ENCODE measurements around the gene SEMA5B. TPM values are rescaled to one million over a fixed set of nuclear protein-coding genes. Genes with fewer than 3 reads are reported as not detected.

The SEMA5B gene
- total RNA-seq, 1 donor from 2014 or later, result 1.0 TPM

DNA sequence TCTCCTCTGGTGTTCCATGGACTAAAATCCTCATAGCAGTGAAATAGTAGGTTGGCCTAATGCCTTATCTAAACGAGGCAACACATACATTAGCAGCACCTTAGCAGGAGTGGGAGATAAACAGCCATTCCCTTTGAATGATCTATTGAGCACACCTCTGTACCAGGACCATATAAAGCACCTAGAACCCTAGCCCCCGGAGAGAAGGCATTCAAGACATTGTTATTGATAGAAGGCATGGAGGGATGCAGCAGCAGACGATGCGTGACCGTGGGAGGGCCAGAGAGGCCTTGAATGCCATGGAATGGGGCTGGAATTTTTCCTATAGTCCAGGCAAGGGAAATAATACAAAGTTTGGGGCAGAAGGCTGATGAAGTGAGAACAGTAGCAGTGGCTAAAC, 6.6 kb upstream of the SEMA5B start:
- H3K4me1 Mint-ChIP-seq (ENCODE audit: low read depth, unreplicated experiment), result no peaks in the 10 kb centered on the region
- no peak for FAIRE-seq
- no peaks in the 10 kb centered on the region for H3K36me3 ChIP-seq (ENCODE audit: insufficient read depth, low read length)

DNA sequence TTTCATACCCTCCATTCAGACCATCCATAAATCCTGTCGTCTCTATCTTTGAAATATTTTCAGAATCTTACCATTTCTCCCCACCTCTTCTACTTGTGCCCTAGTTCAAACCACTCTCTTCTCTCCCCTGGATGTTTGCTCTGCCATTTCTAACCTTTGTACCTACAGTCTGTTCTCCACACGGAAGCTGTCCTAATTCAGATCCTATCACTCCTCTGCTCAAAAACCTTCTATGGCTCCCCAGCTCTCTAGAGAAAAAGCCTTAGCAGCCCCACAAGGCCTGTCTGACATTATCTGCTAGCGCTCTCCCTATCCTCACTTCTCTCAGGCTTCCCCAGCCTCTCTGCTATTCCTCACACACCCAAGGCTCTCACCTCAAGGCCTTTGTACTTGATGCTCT, 4.5 kb upstream of the SEMA5B start:
- H3K9ac ChIP-seq (ENCODE audit: low read length), result no peak overlapping the region
- no peak for TF ChIP-seq EZH2 (IDR thresholded peaks at IDR 0.05; ENCODE audit: insufficient read depth, low read length)
- TF ChIP-seq, protein P1, sequence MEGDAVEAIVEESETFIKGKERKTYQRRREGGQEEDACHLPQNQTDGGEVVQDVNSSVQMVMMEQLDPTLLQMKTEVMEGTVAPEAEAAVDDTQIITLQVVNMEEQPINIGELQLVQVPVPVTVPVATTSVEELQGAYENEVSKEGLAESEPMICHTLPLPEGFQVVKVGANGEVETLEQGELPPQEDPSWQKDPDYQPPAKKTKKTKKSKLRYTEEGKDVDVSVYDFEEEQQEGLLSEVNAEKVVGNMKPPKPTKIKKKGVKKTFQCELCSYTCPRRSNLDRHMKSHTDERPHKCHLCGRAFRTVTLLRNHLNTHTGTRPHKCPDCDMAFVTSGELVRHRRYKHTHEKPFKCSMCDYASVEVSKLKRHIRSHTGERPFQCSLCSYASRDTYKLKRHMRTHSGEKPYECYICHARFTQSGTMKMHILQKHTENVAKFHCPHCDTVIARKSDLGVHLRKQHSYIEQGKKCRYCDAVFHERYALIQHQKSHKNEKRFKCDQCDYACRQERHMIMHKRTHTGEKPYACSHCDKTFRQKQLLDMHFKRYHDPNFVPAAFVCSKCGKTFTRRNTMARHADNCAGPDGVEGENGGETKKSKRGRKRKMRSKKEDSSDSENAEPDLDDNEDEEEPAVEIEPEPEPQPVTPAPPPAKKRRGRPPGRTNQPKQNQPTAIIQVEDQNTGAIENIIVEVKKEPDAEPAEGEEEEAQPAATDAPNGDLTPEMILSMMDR (IDR thresholded peaks at IDR 0.05; ENCODE audit: insufficient read depth, low read depth, low read length), result no peak
- peaks cover 12% of the 10 kb centered on the region for H3K4me1 ChIP-seq (ENCODE audit: insufficient read depth, low read length)
- H3K36me3 Mint-ChIP-seq (ENCODE audit: low read depth, unreplicated experiment), result no peaks in the 10 kb centered on the region
- no peak overlapping the region for H2AFZ ChIP-seq (ENCODE audit: low read depth, low read length)
- FAIRE-seq (no peak), DNase-seq (ENCODE audit: low read depth) (no peak)
- H3K27me3 ChIP-seq (ENCODE audit: insufficient read depth, low read length), result peaks cover 58% of the 10 kb centered on the region
- H3K9me3 ChIP-seq (ENCODE audit: insufficient read depth, low read depth, low read length), result no peaks in the 10 kb centered on the region
- no peak overlapping the region for H3K4me3 Mint-ChIP-seq (ENCODE audit: unreplicated experiment)
- no peaks in the 10 kb centered on the region for H3K9me3 Mint-ChIP-seq (ENCODE audit: unreplicated experiment)
- H3K27ac Mint-ChIP-seq (ENCODE audit: unreplicated experiment), result no peak overlapping the region
- peaks cover 40% of the 10 kb centered on the region for H3K27me3 Mint-ChIP-seq (ENCODE audit: low read depth, unreplicated experiment)
- no peaks in the 10 kb centered on the region for H3K36me3 ChIP-seq (ENCODE audit: insufficient read depth, low read length)
- H3K79me2 ChIP-seq (ENCODE audit: insufficient read depth, low read length), result no peaks in the 10 kb centered on the region
- no peak overlapping the region for H3K4me2 ChIP-seq (ENCODE audit: low read length)
- H3K4me3 ChIP-seq (ENCODE audit: insufficient read depth, low read depth, low read length), result no peak overlapping the region
- H3K27ac ChIP-seq (ENCODE audit: low read depth, low read length), result no peak overlapping the region
- no peaks in the 10 kb centered on the region for H4K20me1 ChIP-seq (ENCODE audit: insufficient read depth, low read length)
- peaks cover 6% of the 10 kb centered on the region for H3K4me1 Mint-ChIP-seq (ENCODE audit: low read depth, unreplicated experiment)

More for the DNA sequence above, 6.6 kb upstream of the SEMA5B start:
- Histone ChIP-seq H3K27me3 (ENCODE audit: insufficient read depth, low read length) (peaks cover 59% of the 10 kb centered on the region), H3K4me3 (ENCODE audit: insufficient read depth, low read depth, low read length) (no peak overlapping the region), H3K27ac (ENCODE audit: low read depth, low read length) (no peak overlapping the region), H3K4me1 (ENCODE audit: insufficient read depth, low read length) (no peaks in the 10 kb centered on the region), H2AFZ (ENCODE audit: low read depth, low read length) (no peak overlapping the region), H3K79me2 (ENCODE audit: insufficient read depth, low read length) (no peaks in the 10 kb centered on the region), H3K4me2 (ENCODE audit: low read length) (no peak overlapping the region), H4K20me1 (ENCODE audit: insufficient read depth, low read length) (no peaks in the 10 kb centered on the region), H3K9ac (ENCODE audit: low read length) (no peak overlapping the region), H3K9me3 (ENCODE audit: insufficient read depth, low read depth, low read length) (no peaks in the 10 kb centered on the region)
- DNase-seq (ENCODE audit: low read depth), result no peak
- H3K36me3 Mint-ChIP-seq (ENCODE audit: low read depth, unreplicated experiment), result no peaks in the 10 kb centered on the region
- peaks cover 47% of the 10 kb centered on the region for H3K27me3 Mint-ChIP-seq (ENCODE audit: low read depth, unreplicated experiment)
- no peaks in the 10 kb centered on the region for H3K9me3 Mint-ChIP-seq (ENCODE audit: unreplicated experiment)
- no peak overlapping the region for H3K4me3 Mint-ChIP-seq (ENCODE audit: unreplicated experiment)
- TF ChIP-seq, protein P1 (IDR thresholded peaks at IDR 0.05; ENCODE audit: insufficient read depth, low read depth, low read length), result no peak
- no peak for TF ChIP-seq EZH2 (IDR thresholded peaks at IDR 0.05; ENCODE audit: insufficient read depth, low read length)
- no peak overlapping the region for H3K27ac Mint-ChIP-seq (ENCODE audit: unreplicated experiment)

DNA sequence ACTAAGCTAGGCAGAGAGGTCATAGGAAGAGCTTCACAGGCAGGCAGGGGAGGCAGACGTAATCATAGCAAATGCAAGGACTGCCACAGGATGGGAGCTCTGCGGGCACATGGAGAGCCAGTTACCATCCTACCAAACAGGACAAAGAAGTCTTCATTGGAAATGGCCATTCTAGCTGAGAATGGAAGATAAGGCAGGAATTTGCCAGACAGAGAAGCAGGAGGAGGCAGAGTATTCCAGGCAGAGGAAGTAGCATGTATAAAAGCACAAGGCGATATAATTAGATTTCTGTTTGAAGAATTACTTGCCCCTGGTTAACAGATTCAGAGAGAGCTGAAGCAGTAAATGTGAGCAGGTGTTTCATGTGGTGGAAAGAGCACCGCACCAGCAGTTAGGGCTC, 3.5 kb upstream of the SEMA5B start:
- H3K9ac ChIP-seq (ENCODE audit: low read length), result no peak overlapping the region
- H3K9me3 Mint-ChIP-seq (ENCODE audit: unreplicated experiment), result no peaks in the 10 kb centered on the region
- H3K36me3 Mint-ChIP-seq (ENCODE audit: low read depth, unreplicated experiment), result no peaks in the 10 kb centered on the region
- TF ChIP-seq, protein P1 (IDR thresholded peaks at IDR 0.05; ENCODE audit: insufficient read depth, low read depth, low read length), result no peak
- no peak for TF ChIP-seq EZH2 (IDR thresholded peaks at IDR 0.05; ENCODE audit: insufficient read depth, low read length)
- H3K27ac ChIP-seq (ENCODE audit: low read depth, low read length), result no peak overlapping the region
- no peaks in the 10 kb centered on the region for H4K20me1 ChIP-seq (ENCODE audit: insufficient read depth, low read length)
- H3K4me2 ChIP-seq (ENCODE audit: low read length), result no peak overlapping the region
- H3K4me1 Mint-ChIP-seq (ENCODE audit: low read depth, unreplicated experiment), result peaks cover 6% of the 10 kb centered on the region
- no peak for DNase-seq (ENCODE audit: low read depth)
- H3K79me2 ChIP-seq (ENCODE audit: insufficient read depth, low read length), result no peaks in the 10 kb centered on the region
- FAIRE-seq, result no peak
- H3K4me1 ChIP-seq (ENCODE audit: insufficient read depth, low read length), result peaks cover 19% of the 10 kb centered on the region
- peaks cover 65% of the 10 kb centered on the region for H3K27me3 ChIP-seq (ENCODE audit: insufficient read depth, low read length)
- H3K36me3 ChIP-seq (ENCODE audit: insufficient read depth, low read length), result no peaks in the 10 kb centered on the region
- H3K27me3 Mint-ChIP-seq (ENCODE audit: low read depth, unreplicated experiment), result peaks cover 42% of the 10 kb centered on the region
- H3K27ac Mint-ChIP-seq (ENCODE audit: unreplicated experiment), result no peak overlapping the region
- no peaks in the 10 kb centered on the region for H3K9me3 ChIP-seq (ENCODE audit: insufficient read depth, low read depth, low read length)
- H3K4me3 ChIP-seq (ENCODE audit: insufficient read depth, low read depth, low read length), result no peak overlapping the region
- no peak overlapping the region for H2AFZ ChIP-seq (ENCODE audit: low read depth, low read length)
- H3K4me3 Mint-ChIP-seq (ENCODE audit: unreplicated experiment), result no peak overlapping the region
